Measurements from ENCODE around the gene ARID1A. TPM values are rescaled to one million over a fixed set of nuclear protein-coding genes. Genes with fewer than 3 reads are reported as not detected.

ARID1A gene
- total and polyA plus RNA-seq, 9 of the 15 experiments (the other 6 are each of a cell fraction or from before 2014, with no cell fraction given), result 8.3 to 88.3 (median 22.5) TPM

- TF ChIP-seq ELF4 (CRISPR knock-in tag; IDR thresholded peaks at IDR 0.05) (peak; percentile 8; the same call in 1 of the 2 replicates), TGIF2 (CRISPR knock-in tag; IDR thresholded peaks at IDR 0.05) (no peak), MECOM (CRISPR knock-in tag; IDR thresholded peaks at IDR 0.05) (no peak), EZH2 (IDR thresholded peaks at IDR 0.05; ENCODE audit: borderline replicate concordance, low read depth, low read length) (no peak), SMARCB1 (IDR thresholded peaks at IDR 0.05; ENCODE audit: insufficient read length, low read depth) (no peak), ETV6 (IDR thresholded peaks at IDR 0.05; ENCODE audit: borderline replicate concordance in 1 of 2, low read depth in 2 of 2, low read length in 1 of 2) (no peak; a peak in 1 of 4 replicates), ETV6 (CRISPR knock-in tag; IDR thresholded peaks at IDR 0.05; ENCODE audit: borderline replicate concordance) (no peak), DPF2 (IDR thresholded peaks at IDR 0.05) (peak; percentile 73), KDM2B (CRISPR knock-in tag; IDR thresholded peaks at IDR 0.05) (no peak; the same call in 1 of the 2 replicates), CHD7 (IDR thresholded peaks at IDR 0.05; ENCODE audit: low read depth, low read length) (no peak), PHF8 (IDR thresholded peaks at IDR 0.05; ENCODE audit: borderline replicate concordance, low read length) (peak; percentile 62; the same call in 1 of the 2 replicates), NUFIP1 (IDR thresholded peaks at IDR 0.05; ENCODE audit: partially characterized antibody) (peak; percentile 98), ZNF274 (IDR thresholded peaks at IDR 0.05; ENCODE audit: borderline replicate concordance, low read depth, low read length) (no peak), HMG20B (CRISPR knock-in tag; IDR thresholded peaks at IDR 0.05) (no peak), RBM14 (IDR thresholded peaks at IDR 0.05; ENCODE audit: borderline replicate concordance, insufficient read depth, low read depth, low read length) (no peak), YY1 (IDR thresholded peaks at IDR 0.05; ENCODE audit: borderline replicate concordance in 1 of 3, control insufficient read depth in 1 of 3, extremely low read depth in 1 of 3, insufficient read depth in 3 of 3, insufficient read length in 1 of 3, insufficient replicate concordance in 2 of 3, low read depth in 1 of 3, low read length in 2 of 3) (peak; percentile 11 to 71 (median 58)), RCOR1 (IDR thresholded peaks at IDR 0.05; ENCODE audit: borderline replicate concordance in 1 of 2, low read depth in 2 of 2, low read length in 2 of 2) (peak in 1 of 2 experiments; percentile 58; a peak in 1 of 4 replicates)
Observed at GRCh38 chr1:26692211-26692792, 3.5 kb upstream of the ARID1A start (continued).

Data from K562 (cell line).